Upper lobe of left lung (tissue), 4 donors: ENCODE data around the gene AAGAB.

Experiments
- POLR2AphosphoS5 ChIP-seq, 2 donors: sonication (generic); formaldehyde crosslinking; IDR thresholded peaks; one replicate each; pipeline ENCODE4 v1.5.1; 2017; ENCODE audit warnings: antibody characterized with exemption in 2 of 2
- TF ChIP-seq, protein P1 (sequence below), 6 experiments: fragments of 450-650 bp in 4 of 6; fragments of 200-600 bp in 2 of 6; sonication (generic) in 2 of 6; IDR thresholded peaks; one replicate each; pipeline ENCODE4 v1.5.1; 2016 to 2019; ENCODE audit warnings: antibody characterized with exemption in 6 of 6

DNA sequence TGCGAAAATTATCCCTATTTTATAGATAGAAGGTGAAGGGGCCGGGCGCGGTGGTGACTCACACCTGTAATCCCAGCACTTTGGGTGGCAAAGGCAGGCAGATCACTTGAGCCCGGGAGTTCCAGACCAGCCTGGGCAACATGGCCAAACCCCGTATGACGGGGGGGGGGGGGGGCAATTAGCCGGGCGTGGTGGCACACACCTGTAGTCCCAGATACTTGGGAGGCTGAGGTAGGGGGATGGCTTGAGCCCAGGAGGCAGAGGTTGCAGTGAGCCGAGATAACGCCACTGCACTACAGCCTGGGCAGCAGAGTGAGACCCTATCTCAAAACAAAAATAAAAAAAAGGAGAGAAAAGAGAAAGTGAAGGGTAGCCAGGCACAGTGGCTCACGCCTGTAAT is 1.4 kb downstream of the AAGAB start:
- TF ChIP-seq POLR2AphosphoS5 (IDR thresholded peaks at IDR 0.05), result no peak
- TF ChIP-seq, protein P1, sequence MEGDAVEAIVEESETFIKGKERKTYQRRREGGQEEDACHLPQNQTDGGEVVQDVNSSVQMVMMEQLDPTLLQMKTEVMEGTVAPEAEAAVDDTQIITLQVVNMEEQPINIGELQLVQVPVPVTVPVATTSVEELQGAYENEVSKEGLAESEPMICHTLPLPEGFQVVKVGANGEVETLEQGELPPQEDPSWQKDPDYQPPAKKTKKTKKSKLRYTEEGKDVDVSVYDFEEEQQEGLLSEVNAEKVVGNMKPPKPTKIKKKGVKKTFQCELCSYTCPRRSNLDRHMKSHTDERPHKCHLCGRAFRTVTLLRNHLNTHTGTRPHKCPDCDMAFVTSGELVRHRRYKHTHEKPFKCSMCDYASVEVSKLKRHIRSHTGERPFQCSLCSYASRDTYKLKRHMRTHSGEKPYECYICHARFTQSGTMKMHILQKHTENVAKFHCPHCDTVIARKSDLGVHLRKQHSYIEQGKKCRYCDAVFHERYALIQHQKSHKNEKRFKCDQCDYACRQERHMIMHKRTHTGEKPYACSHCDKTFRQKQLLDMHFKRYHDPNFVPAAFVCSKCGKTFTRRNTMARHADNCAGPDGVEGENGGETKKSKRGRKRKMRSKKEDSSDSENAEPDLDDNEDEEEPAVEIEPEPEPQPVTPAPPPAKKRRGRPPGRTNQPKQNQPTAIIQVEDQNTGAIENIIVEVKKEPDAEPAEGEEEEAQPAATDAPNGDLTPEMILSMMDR (IDR thresholded peaks at IDR 0.05), result no peak
